IMR-90 (cell line): ENCODE data around the gene MRPL34.

Source experiments
- CEBPB ChIP-seq: IDR thresholded peaks from 2 replicates; pipeline ENCODE4 v1.6.1; 2012; ENCODE audit warnings: low read depth, low read length, improper control_type of control experiment
- FOS ChIP-seq: fragments of 150-350 bp; IDR thresholded peaks from 2 replicates; pipeline ENCODE4 v1.6.1; 2016; ENCODE audit warnings: low read depth, low read length
- MAZ ChIP-seq: IDR thresholded peaks from 2 replicates; pipeline ENCODE4 v1.6.1; 2012; ENCODE audit warnings: low read depth, mild to moderate bottlenecking, low read length, improper control_type of control experiment, moderate library complexity, borderline replicate concordance
- MXI1 ChIP-seq: IDR thresholded peaks from 2 replicates; pipeline ENCODE4 v1.6.1; 2012; ENCODE audit warnings: low read depth, mild to moderate bottlenecking, low read length, moderate library complexity, borderline replicate concordance
- NFE2L2 ChIP-seq: fragments of 150-350 bp; IDR thresholded peaks from 2 replicates; pipeline ENCODE4 v1.6.1; 2016; ENCODE audit warnings: low read depth, mild to moderate bottlenecking, low read length
- POLR2A ChIP-seq: IDR thresholded peaks from 2 replicates; pipeline ENCODE4 v1.6.1; 2012; ENCODE audit warnings: mild to moderate bottlenecking, low read depth, low read length
- RCOR1 ChIP-seq: IDR thresholded peaks from 2 replicates; pipeline ENCODE4 v1.6.1; 2012; ENCODE audit warnings: mild to moderate bottlenecking, low read length, improper control_type of control experiment; ENCODE audit not compliant: insufficient replicate concordance
- USF2 ChIP-seq: fragments of 150-350 bp; IDR thresholded peaks from 2 replicates; pipeline ENCODE4 v1.6.1; 2017; ENCODE audit warnings: mild to moderate bottlenecking, antibody characterized with exemption, low read length, low read depth
- TF ChIP-seq, protein P1 (sequence below): conservative IDR thresholded peaks from 2 replicates; pipeline ENCODE4 v1.5.1; 2012; ENCODE audit warnings: mild to moderate bottlenecking, low read depth, low read length, improper control_type of control experiment

- TF ChIP-seq NFE2L2 (no peak), POLR2A (no peak), RCOR1 (no peak), MXI1 (no peak), CEBPB (no peak), FOS (no peak), USF2 (no peak), MAZ (no peak)
- TF ChIP-seq, protein P1, sequence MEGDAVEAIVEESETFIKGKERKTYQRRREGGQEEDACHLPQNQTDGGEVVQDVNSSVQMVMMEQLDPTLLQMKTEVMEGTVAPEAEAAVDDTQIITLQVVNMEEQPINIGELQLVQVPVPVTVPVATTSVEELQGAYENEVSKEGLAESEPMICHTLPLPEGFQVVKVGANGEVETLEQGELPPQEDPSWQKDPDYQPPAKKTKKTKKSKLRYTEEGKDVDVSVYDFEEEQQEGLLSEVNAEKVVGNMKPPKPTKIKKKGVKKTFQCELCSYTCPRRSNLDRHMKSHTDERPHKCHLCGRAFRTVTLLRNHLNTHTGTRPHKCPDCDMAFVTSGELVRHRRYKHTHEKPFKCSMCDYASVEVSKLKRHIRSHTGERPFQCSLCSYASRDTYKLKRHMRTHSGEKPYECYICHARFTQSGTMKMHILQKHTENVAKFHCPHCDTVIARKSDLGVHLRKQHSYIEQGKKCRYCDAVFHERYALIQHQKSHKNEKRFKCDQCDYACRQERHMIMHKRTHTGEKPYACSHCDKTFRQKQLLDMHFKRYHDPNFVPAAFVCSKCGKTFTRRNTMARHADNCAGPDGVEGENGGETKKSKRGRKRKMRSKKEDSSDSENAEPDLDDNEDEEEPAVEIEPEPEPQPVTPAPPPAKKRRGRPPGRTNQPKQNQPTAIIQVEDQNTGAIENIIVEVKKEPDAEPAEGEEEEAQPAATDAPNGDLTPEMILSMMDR: no peak
These were observed 19.5 kb downstream of the MRPL34 start for GRCh38 chr19:17325133-17325532.
